KMS-11 (cell line): ENCODE data around the gene SMIM43.

Experiments used
- H2AFZ ChIP-seq: fragments of 200-600 bp; sonication (generic); 2 replicates; pipeline ENCODE4 v1.6.1; 2016; ENCODE audit warnings: antibody characterized with exemption, mixed run types, low read depth
- H3K27ac ChIP-seq: fragments of 200-600 bp; sonication (generic); 2 replicates; pipeline ENCODE4 v1.6.1; 2016; ENCODE audit warnings: mild to moderate bottlenecking, mixed run types
- H3K27me3 ChIP-seq: fragments of 200-600 bp; sonication (generic); 2 replicates; pipeline ENCODE4 v1.6.1; 2017; ENCODE audit warnings: mild to moderate bottlenecking, low read depth, mixed run types, moderate library complexity; ENCODE audit not compliant: insufficient read depth
- H3K36me3 ChIP-seq: fragments of 200-600 bp; sonication (generic); 2 replicates; pipeline ENCODE4 v1.6.1; 2017; ENCODE audit warnings: mild to moderate bottlenecking, mixed run types; ENCODE audit not compliant: insufficient read depth
- H3K4me1 ChIP-seq: fragments of 200-600 bp; sonication (generic); 2 replicates; pipeline ENCODE4 v1.6.1; 2016; ENCODE audit warnings: mild to moderate bottlenecking, low read depth, mixed run types; ENCODE audit not compliant: poor library complexity, severe bottlenecking
- H3K4me2 ChIP-seq: fragments of 200-600 bp; sonication (generic); 2 replicates; pipeline ENCODE4 v1.7.0; 2016; ENCODE audit warnings: mild to moderate bottlenecking, mixed run types
- H3K4me3 ChIP-seq: fragments of 200-600 bp; sonication (generic); IDR thresholded peaks from 2 replicates; pipeline ENCODE4 v1.6.1; 2017; ENCODE audit warnings: low read depth, low read length, mixed read lengths; ENCODE audit not compliant: insufficient read depth
- H3K79me2 ChIP-seq: fragments of 200-600 bp; sonication (generic); 2 replicates; pipeline ENCODE4 v1.6.1; 2016; ENCODE audit warnings: low read depth, mixed run types; ENCODE audit not compliant: insufficient read depth
- H3K9ac ChIP-seq: fragments of 200-600 bp; sonication (generic); 2 replicates; pipeline ENCODE4 v1.6.1; 2016; ENCODE audit warnings: mild to moderate bottlenecking, mixed run types
- H4K20me1 ChIP-seq: fragments of 200-600 bp; sonication (generic); 2 replicates; pipeline ENCODE4 v1.6.1; 2016; ENCODE audit warnings: mild to moderate bottlenecking, mixed run types; ENCODE audit not compliant: insufficient read depth
- CTCF ChIP-seq: fragments of 200-600 bp; sonication (generic); conservative IDR thresholded peaks from 2 replicates; pipeline ENCODE4 v1.6.1; 2017; ENCODE audit warnings: low read depth, mild to moderate bottlenecking, antibody characterized with exemption, low read length, moderate library complexity, mixed read lengths

The SMIM43 gene

GRCh38 chr4:121765971-121766538 is 1.1 kb upstream of the SMIM43 start:
- no peaks in the 10 kb centered on the region for H3K79me2 ChIP-seq
- H3K27ac ChIP-seq = no peak overlapping the region
- H3K4me2 ChIP-seq = no peak overlapping the region
- H4K20me1 ChIP-seq = no peaks in the 10 kb centered on the region
- no peaks in the 10 kb centered on the region for H3K4me1 ChIP-seq
- no peak overlapping the region for H2AFZ ChIP-seq
- H3K36me3 ChIP-seq = no peaks in the 10 kb centered on the region
- no peak for TF ChIP-seq CTCF
- H3K27me3 ChIP-seq = no peaks in the 10 kb centered on the region
- H3K4me3 ChIP-seq = no peak overlapping the region
- H3K9ac ChIP-seq = no peak overlapping the region

- no peak overlapping the region for H2AFZ ChIP-seq
- TF ChIP-seq CTCF = no peak
- no peaks in the 10 kb centered on the region for H3K36me3 ChIP-seq
- no peak overlapping the region for H3K27ac ChIP-seq
- H3K4me2 ChIP-seq = no peak overlapping the region
- no peaks in the 10 kb centered on the region for H3K79me2 ChIP-seq
- no peaks in the 10 kb centered on the region for H3K4me1 ChIP-seq
- no peak overlapping the region for H3K4me3 ChIP-seq
- H3K27me3 ChIP-seq = no peaks in the 10 kb centered on the region
- H4K20me1 ChIP-seq = no peaks in the 10 kb centered on the region
- no peak overlapping the region for H3K9ac ChIP-seq
These were observed 373 bp upstream of the SMIM43 start for GRCh38 chr4:121765368-121765705.

GRCh38 chr4:121764303-121764701 is 662 bp downstream of the SMIM43 start:
- Histone ChIP-seq H3K4me3 (no peak overlapping the region), H3K9ac (no peak overlapping the region), H4K20me1 (no peaks in the 10 kb centered on the region), H3K4me2 (no peak overlapping the region), H3K27ac (no peak overlapping the region), H3K27me3 (no peaks in the 10 kb centered on the region), H3K36me3 (no peaks in the 10 kb centered on the region), H3K79me2 (no peaks in the 10 kb centered on the region), H3K4me1 (no peaks in the 10 kb centered on the region), H2AFZ (no peak overlapping the region)
- TF ChIP-seq CTCF = no peak

GRCh38 chr4:121760205-121760604 is 4.8 kb downstream of the SMIM43 start:
- H3K27ac ChIP-seq = no peak overlapping the region
- H4K20me1 ChIP-seq = no peaks in the 10 kb centered on the region
- no peak overlapping the region for H3K4me2 ChIP-seq
- no peak for TF ChIP-seq CTCF
- no peak overlapping the region for H3K4me3 ChIP-seq
- H3K27me3 ChIP-seq = no peaks in the 10 kb centered on the region
- no peak overlapping the region for H2AFZ ChIP-seq
- H3K36me3 ChIP-seq = no peaks in the 10 kb centered on the region
- H3K79me2 ChIP-seq = no peaks in the 10 kb centered on the region
- no peaks in the 10 kb centered on the region for H3K4me1 ChIP-seq
- H3K9ac ChIP-seq = no peak overlapping the region
